Esophagus muscularis mucosa (tissue), 4 donors: Measurements from ENCODE around the gene NEURL2. TPM values are rescaled to one million over a fixed set of nuclear protein-coding genes. Genes with fewer than 3 reads are reported as not detected.

Source experiments
- DNase-seq: peaks from one replicate; pipeline ENCODE4 v3.0.0-alpha.2; 2017; ENCODE audit errors: extremely low spot score
- H3K27ac ChIP-seq, 4 donors: fragments of 200-600 bp; sonication (generic); replicated peaks in 1 of 4; 1 replicate in 3 of 4; 2 replicates in 1 of 4; pipeline ENCODE4 v1.5.1; 2016 to 2019; ENCODE audit warnings: mild to moderate bottlenecking in 1 of 4
- H3K27me3 ChIP-seq, 4 donors: fragments of 200-600 bp; sonication (generic); one replicate each; pipeline versions ENCODE4 v1.5.1 to v1.6.0; 2016 to 2019
- H3K36me3 ChIP-seq, 4 donors: fragments of 200-600 bp; sonication (generic); one replicate each; pipeline ENCODE4 v1.5.1; 2016 to 2019
- H3K4me1 ChIP-seq, 4 donors: fragments of 200-600 bp; sonication (generic); one replicate each; pipeline ENCODE4 v1.5.1; 2016 to 2019
- H3K4me3 ChIP-seq, 4 donors: fragments of 200-600 bp; sonication (generic); 1 replicate in 2 of 4; 2 replicates in 2 of 4; pipeline ENCODE4 v1.5.1; 2016 to 2019; ENCODE audit warnings: mild to moderate bottlenecking in 4 of 4, moderate library complexity in 1 of 4
- H3K9me3 ChIP-seq, 4 donors: fragments of 200-600 bp; sonication (generic); 1 replicate in 3 of 4; 2 replicates in 1 of 4; pipeline ENCODE4 v1.5.1; 2016 to 2019
- CTCF ChIP-seq, 3 experiments: fragments of 200-600 bp in 2 of 3; fragments of 450-650 bp in 1 of 3; sonication (generic) in 2 of 3; IDR thresholded peaks; one replicate each; pipeline ENCODE4 v1.5.1; 2017 to 2019; ENCODE audit warnings: antibody characterized with exemption in 3 of 3, mild to moderate bottlenecking in 2 of 3, moderate library complexity in 1 of 3
- EP300 ChIP-seq: sonication (generic); formaldehyde crosslinking; IDR thresholded peaks from one replicate; pipeline ENCODE4 v1.6.1; 2017; ENCODE audit warnings: antibody characterized with exemption
- POLR2A ChIP-seq: fragments of 450-650 bp; IDR thresholded peaks from one replicate; pipeline ENCODE4 v1.6.1; 2017; ENCODE audit warnings: antibody characterized with exemption, moderate library complexity, mild to moderate bottlenecking, low read depth
- POLR2AphosphoS5 ChIP-seq, 2 donors: sonication (generic); formaldehyde crosslinking; IDR thresholded peaks; one replicate each; pipeline ENCODE4 v1.6.1; 2017; ENCODE audit warnings: antibody characterized with exemption in 2 of 2
- WGBS: methylation state at CpG from one replicate; pipeline ENCODE4 v1.1.5; 2018; 5-methylcytosine and 5-hydroxymethylcytosine counted together
- intact Hi-C: fragments of 100-400 bp; cut with DNase I; formaldehyde crosslinking; loops from one replicate; pipeline ENCODE4 v1.15.1; 2023
- total RNA-seq, 4 donors: library from RNA; depleted of rRNA; stranded (reverse); fragments of >200 nt; gene quantifications; one replicate each; pipeline versions ENCODE4 v1.1.0 to v1.2.1, GENCODE V29; 2016

Gene NEURL2
- total RNA-seq, 4 donors from 2014 or later: 10.8 to 16.1 (median 13.0) TPM

DNA sequence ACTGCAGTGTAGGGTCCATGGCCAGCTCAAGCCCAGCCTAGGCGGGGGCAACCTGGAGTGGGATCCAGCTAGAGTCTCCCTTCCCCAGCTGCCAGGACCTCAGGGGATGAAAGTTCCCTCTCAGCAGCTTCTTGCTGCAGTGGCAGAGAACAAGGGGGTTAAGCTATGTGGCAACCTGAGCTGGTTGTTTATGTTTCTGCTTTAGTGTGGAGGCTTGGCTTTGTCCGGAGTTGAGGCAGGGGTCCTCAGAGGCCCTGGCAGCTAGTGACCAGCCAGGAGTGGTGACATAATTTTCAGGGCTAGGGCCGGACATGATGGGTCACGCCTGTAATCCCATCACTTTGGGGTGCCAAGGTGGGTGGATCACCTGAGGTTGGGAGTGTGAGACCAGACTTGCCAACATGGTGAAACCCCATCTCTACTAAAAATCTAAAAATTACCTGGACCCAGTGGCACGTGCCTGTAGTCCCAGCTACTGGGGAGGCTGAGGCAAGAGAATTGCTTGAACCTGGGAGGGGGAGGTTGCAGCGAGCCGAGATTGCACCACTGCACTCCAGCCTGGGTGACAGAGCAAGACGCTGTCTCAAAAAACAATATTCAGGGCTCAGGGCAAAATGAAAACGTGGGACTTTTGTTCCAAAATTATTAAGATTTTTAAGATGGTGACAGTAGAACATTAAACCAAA is 35.0 kb upstream of the NEURL2 start:
- Histone ChIP-seq H3K4me3 (no peak overlapping the region), H3K9me3 (no peaks in the 10 kb centered on the region), H3K36me3 (no peaks in the 10 kb centered on the region), H3K27ac (peak overlapping the region in 1 of 4 donors; percentile 52), H3K27me3 (no peaks in the 10 kb centered on the region), H3K4me1 (peaks cover 21 to 29% (median 28%) of the 10 kb centered on the region in 4 donors)
- TF ChIP-seq POLR2AphosphoS5 (IDR thresholded peaks at IDR 0.05) (no peak), CTCF (IDR thresholded peaks at IDR 0.05) (no peak), POLR2A (no peak), EP300 (no peak)
- 62% methylated on average over 8 of the region's 9 CpGs for WGBS
- DNase-seq: no peak
- intact Hi-C loops: no loop called here

DNA sequence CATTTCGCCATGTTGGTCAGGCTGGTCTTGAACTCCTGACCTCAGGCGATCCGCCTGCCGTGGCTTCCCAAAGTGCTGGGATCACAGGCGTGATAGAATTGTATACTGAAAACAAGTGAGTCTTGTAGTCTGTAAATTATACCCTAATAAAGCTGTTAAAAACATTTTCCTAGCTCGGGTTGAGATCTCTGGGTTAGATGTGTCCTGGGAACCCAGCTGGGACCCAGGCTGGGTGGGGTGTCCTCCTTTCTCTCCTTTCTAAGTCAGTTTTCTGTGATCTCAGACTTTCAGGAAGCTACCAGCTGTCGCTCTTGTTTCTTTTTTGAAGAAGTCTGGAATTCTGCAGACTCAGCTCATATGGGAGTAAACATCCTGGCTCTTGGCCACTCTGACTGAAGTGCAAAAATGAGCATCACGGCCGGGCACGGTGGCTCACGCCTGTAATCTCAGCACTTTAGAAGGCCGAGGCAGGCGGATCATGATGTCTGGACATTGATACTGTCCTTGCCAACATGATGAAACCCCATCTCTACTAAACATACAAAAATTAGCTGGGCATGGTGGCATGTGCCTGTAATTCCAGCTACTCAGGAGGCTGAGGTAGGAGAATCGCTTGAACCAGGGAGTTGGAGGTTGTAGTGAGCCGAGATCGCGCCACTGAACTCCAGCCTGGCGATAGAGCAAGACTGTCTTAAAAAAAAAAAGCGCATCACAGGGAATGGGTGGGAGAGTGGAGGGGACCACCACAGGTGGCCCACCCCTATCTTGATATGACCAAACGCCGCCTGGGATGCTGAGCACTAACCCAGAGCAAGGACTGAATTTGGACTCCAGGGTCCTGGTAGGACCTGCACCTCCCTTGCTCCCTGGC is 33.6 kb upstream of the NEURL2 start:
- H3K4me1 ChIP-seq: peaks cover 34 to 38% (median 36%) of the 10 kb centered on the region in 4 donors
- TF ChIP-seq POLR2AphosphoS5 (IDR thresholded peaks at IDR 0.05): no peak
- TF ChIP-seq CTCF (IDR thresholded peaks at IDR 0.05): no peak
- no peak for TF ChIP-seq POLR2A
- TF ChIP-seq EP300: no peak
- no peak for DNase-seq
- peak overlapping the region; percentile 56 to 68 (median 60) for H3K27ac ChIP-seq
- H3K36me3 ChIP-seq: no peaks in the 10 kb centered on the region
- H3K27me3 ChIP-seq: no peaks in the 10 kb centered on the region
- intact Hi-C loops: no loop called here
- no peaks in the 10 kb centered on the region for H3K9me3 ChIP-seq
- no peak overlapping the region for H3K4me3 ChIP-seq
- 43% methylated on average over 19 of the region's 21 CpGs for WGBS

DNA sequence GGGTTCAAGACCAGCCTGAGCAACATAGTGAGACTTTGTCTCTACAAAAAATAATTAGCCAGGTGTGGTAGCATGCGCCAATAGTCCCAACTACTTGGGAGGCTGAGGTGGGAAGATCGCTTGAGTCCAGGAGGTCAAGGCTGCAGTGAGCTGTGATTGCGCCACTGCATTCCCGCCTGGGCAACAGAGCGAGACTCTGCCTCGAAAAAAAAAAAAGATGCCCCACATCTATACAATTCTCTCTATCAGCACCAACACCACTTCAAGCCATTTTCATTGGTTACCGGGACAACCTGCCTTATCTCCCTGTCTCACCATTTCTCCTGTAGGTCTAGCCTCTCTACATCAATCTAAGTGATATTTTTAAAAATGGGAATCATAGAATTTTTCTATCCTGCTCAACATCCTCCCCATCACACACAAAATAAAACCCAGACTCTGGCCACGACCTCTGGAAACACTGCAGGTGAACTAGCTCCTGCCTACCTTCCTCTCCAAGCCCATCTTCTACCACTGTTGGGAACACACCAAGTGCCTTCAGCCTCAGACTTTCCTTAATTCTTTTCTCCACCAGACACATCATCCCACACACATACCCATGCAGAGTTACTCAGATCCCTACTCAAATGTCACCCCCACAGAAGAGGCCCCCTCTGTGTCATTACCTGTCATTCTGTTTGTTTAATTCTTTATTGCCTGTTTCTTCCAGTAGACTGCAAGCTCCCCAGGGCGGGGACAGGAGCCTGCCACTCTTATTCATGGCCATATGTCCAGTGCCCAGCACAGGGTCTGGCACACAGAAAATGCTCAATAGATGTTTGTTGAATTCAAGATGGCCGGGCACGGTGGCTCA is 30.6 kb upstream of the NEURL2 start:
- peaks cover 47 to 60% (median 48%) of the 10 kb centered on the region in 4 donors for H3K4me1 ChIP-seq
- H3K36me3 ChIP-seq: no peaks in the 10 kb centered on the region
- H3K4me3 ChIP-seq: no peak overlapping the region
- TF ChIP-seq EP300 (no peak), CTCF (IDR thresholded peaks at IDR 0.05) (no peak), POLR2AphosphoS5 (IDR thresholded peaks at IDR 0.05) (no peak), POLR2A (no peak)
- WGBS: 92% methylated on average over 11 of the region's 11 CpGs
- DNase-seq: no peak
- no peaks in the 10 kb centered on the region for H3K9me3 ChIP-seq
- intact Hi-C loops: no loop called here
- H3K27ac ChIP-seq: no peak overlapping the region
- no peaks in the 10 kb centered on the region for H3K27me3 ChIP-seq

GRCh38 chr20:45920462-45921336 is 29.7 kb upstream of the NEURL2 start:
- Histone ChIP-seq H3K9me3 (no peaks in the 10 kb centered on the region), H3K27ac (peak overlapping the region; percentile 37 to 69 (median 64)), H3K27me3 (no peaks in the 10 kb centered on the region), H3K36me3 (no peaks in the 10 kb centered on the region), H3K4me1 (peaks cover 47 to 60% (median 48%) of the 10 kb centered on the region in 4 donors), H3K4me3 (no peak overlapping the region)
- no peak for DNase-seq
- TF ChIP-seq POLR2AphosphoS5 (IDR thresholded peaks at IDR 0.05): no peak
- TF ChIP-seq EP300: no peak
- no peak for TF ChIP-seq POLR2A
- no peak for TF ChIP-seq CTCF (IDR thresholded peaks at IDR 0.05)
- intact Hi-C loops: no loop called here
- 70% methylated on average over 9 of the region's 9 CpGs for WGBS
